ENCODE measurements around the gene DNAJC18. TPM values are rescaled to one million over a fixed set of nuclear protein-coding genes. Genes with fewer than 3 reads are reported as not detected.
A peak's percentile ranks its signal among the peaks of the same experiment; 100 is the strongest.

The DNAJC18 gene
- total and polyA plus RNA-seq, 7 donors, result 2.6 to 14.5 (median 10.3) TPM

- WGBS, 3 donors, result 20 to 22% (median 22%) methylated on average over 9 of the region's 9 CpGs
- Histone ChIP-seq H3K27ac (peak overlapping the region; percentile 85), H3K4me3 (no peak overlapping the region), H3K4me1 (peaks cover 71% of the 10 kb centered on the region), H3K9me3 (no peaks in the 10 kb centered on the region), H3K36me3 (ENCODE audit: insufficient read depth in 1 of 2, low read depth in 1 of 2) (peaks cover 0 to 9% of the 10 kb centered on the region in 2 donors), H3K27me3 (ENCODE audit: insufficient read depth in 3 of 3, low read length in 2 of 3) (no peaks in the 10 kb centered on the region)
- DNase-seq (peak; percentile 39 to 70), ATAC-seq (peak; percentile 69 to 82 (median 76))
- intact Hi-C loops (cut with DNase I), result loop anchor here in 1 of 2 donors (10.0 kb wide), 1 partner anchor 350 kb away; no protein-coding TSS in a partner anchor
- TF ChIP-seq, protein P1, sequence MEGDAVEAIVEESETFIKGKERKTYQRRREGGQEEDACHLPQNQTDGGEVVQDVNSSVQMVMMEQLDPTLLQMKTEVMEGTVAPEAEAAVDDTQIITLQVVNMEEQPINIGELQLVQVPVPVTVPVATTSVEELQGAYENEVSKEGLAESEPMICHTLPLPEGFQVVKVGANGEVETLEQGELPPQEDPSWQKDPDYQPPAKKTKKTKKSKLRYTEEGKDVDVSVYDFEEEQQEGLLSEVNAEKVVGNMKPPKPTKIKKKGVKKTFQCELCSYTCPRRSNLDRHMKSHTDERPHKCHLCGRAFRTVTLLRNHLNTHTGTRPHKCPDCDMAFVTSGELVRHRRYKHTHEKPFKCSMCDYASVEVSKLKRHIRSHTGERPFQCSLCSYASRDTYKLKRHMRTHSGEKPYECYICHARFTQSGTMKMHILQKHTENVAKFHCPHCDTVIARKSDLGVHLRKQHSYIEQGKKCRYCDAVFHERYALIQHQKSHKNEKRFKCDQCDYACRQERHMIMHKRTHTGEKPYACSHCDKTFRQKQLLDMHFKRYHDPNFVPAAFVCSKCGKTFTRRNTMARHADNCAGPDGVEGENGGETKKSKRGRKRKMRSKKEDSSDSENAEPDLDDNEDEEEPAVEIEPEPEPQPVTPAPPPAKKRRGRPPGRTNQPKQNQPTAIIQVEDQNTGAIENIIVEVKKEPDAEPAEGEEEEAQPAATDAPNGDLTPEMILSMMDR (IDR thresholded peaks at IDR 0.05), result no peak
Observed at GRCh38 chr5:139414581-139415130, 24.7 kb downstream of the DNAJC18 start.

GRCh38 chr5:139413963-139414362 lies 25.4 kb downstream of the DNAJC18 start:
- 65 to 80% (median 68%) methylated on average over 6 of the region's 6 CpGs for WGBS, 3 donors
- no peaks in the 10 kb centered on the region for H3K27me3 ChIP-seq (ENCODE audit: insufficient read depth in 3 of 3, low read length in 2 of 3)
- TF ChIP-seq, protein P1 (IDR thresholded peaks at IDR 0.05), result no peak
- intact Hi-C loops (cut with DNase I), result loop anchor here in 1 of 2 donors (10.0 kb wide), 1 partner anchor 351 kb away; no protein-coding TSS in a partner anchor
- H3K9me3 ChIP-seq, result no peaks in the 10 kb centered on the region
- no peak for ATAC-seq
- peak overlapping the region; percentile 85 for H3K27ac ChIP-seq
- H3K4me3 ChIP-seq, result no peak overlapping the region
- peaks cover 0 to 9% of the 10 kb centered on the region in 2 donors for H3K36me3 ChIP-seq (ENCODE audit: insufficient read depth in 1 of 2, low read depth in 1 of 2)
- peaks cover 64% of the 10 kb centered on the region for H3K4me1 ChIP-seq
- no peak for DNase-seq

DNA sequence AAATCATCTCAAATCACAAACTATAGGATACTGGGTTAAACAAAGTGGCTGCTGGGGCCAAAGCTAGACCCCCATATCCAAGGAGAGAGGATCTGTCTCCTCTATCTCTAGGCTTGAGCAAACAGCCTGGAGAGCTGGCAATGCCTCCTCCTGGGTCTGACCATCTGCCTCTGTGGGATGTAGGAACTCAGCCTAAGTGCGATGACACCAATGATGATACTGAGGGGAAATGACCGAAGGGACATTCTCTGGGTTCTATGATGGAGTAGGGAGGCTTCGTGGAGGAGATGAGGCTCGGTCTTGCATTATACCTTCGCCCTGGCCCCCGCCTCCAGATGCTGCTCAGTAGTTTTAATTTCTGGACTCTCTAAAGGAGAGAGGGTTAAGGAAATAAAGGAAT lies 26.2 kb downstream of the DNAJC18 start:
- Histone ChIP-seq H3K36me3 (ENCODE audit: insufficient read depth in 1 of 2, low read depth in 1 of 2) (peaks cover 0 to 9% of the 10 kb centered on the region in 2 donors), H3K4me3 (no peak overlapping the region), H3K27ac (no peak overlapping the region), H3K9me3 (no peaks in the 10 kb centered on the region), H3K27me3 (ENCODE audit: insufficient read depth in 3 of 3, low read length in 2 of 3) (no peaks in the 10 kb centered on the region), H3K4me1 (peaks cover 56% of the 10 kb centered on the region)
- 96 to 97% (median 97%) methylated on average over 6 of the region's 6 CpGs for WGBS, 3 donors
- no peak for ATAC-seq
- intact Hi-C loops (cut with DNase I), result loop anchor here in 1 of 2 donors (10.0 kb wide), 1 partner anchor 352 kb away; no protein-coding TSS in a partner anchor
- TF ChIP-seq, protein P1 (IDR thresholded peaks at IDR 0.05), result no peak
- no peak for DNase-seq

DNA sequence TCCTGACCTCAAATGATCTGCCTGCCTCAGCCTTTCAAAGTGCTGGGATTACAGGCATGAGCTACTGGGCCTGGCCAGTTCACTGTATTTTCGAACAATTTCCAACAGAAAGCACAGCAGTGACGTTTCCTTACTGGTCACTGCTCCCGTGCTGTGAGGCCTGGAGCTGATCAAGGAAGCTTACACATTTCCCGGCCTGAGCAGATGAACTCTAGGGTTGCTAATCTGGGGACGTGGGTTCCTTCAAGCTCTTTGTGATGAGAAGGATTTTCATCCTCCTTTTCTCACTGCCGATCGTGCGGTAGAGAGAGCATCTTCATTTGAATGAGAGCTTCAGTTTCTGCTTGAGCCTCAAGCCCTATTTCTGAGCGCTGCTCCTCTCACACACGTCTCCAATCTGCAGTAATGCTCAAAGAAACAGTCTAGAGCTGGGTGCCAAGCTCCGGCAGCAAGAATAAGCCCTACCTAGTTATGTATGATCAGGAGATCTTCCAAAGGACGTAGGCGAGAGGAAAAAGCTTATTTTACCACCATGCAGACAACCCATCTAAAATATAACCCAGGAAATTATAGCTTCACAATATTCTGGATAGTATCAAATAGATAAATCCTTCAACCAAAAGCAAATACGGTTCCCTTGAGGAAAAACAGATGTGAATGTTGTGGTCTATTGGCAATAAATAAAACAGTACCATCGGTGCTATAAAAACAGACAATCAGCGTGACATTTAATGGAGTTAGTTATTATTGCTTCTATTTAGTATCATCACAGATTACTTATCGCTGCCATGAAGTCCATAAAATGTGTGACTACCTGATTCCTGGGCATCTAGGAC lies 28.1 kb downstream of the DNAJC18 start:
- TF ChIP-seq, protein P1 (IDR thresholded peaks at IDR 0.05), result no peak
- Histone ChIP-seq H3K27ac (peak overlapping the region; percentile 65), H3K27me3 (ENCODE audit: insufficient read depth in 3 of 3, low read length in 2 of 3) (no peaks in the 10 kb centered on the region), H3K9me3 (no peaks in the 10 kb centered on the region), H3K4me1 (peaks cover 37% of the 10 kb centered on the region), H3K4me3 (no peak overlapping the region), H3K36me3 (ENCODE audit: insufficient read depth in 1 of 2, low read depth in 1 of 2) (peaks cover 0 to 9% of the 10 kb centered on the region in 2 donors)
- DNase-seq (no peak), ATAC-seq (no peak)
- 46 to 73% (median 48%) methylated on average over 17 of the region's 17 CpGs for WGBS, 3 donors
- intact Hi-C loops (cut with DNase I), result loop anchor here in 1 of 2 donors (10.0 kb wide), 1 partner anchor 354 kb away; no protein-coding TSS in a partner anchor

All from psoas muscle (tissue), 8 donors.